GM20431 (cell line): ENCODE measurements around the gene TBC1D8.

Experiments
- in situ Hi-C: fragments of 300-500 bp; cut with MseI, MboI; formaldehyde crosslinking; loops from one replicate; pipeline ENCODE4 v1.15.0; 2020; ENCODE audit warnings: low sequenced_read_pairs; ENCODE audit not compliant: unreplicated experiment

TBC1D8 gene

GRCh38 chr2:101040072-101040471 is 111.1 kb downstream of the TBC1D8 start:
- in situ Hi-C loops, result no loop called here

- in situ Hi-C loops, result loop anchor here (10.0 kb wide), 1 partner anchor 116 kb away; the partner anchor contains the start of gene TBC1D8
These were observed 112.5 kb downstream of the TBC1D8 start for GRCh38 chr2:101038455-101039255.

- in situ Hi-C loops, result loop anchor here (10.0 kb wide), 1 partner anchor 118 kb away; the partner anchor contains the start of gene TBC1D8
These were observed 113.9 kb downstream of the TBC1D8 start for GRCh38 chr2:101037161-101037755.

GRCh38 chr2:101036562-101036961 is 114.6 kb downstream of the TBC1D8 start:
- in situ Hi-C loops, result loop anchor here (10.0 kb wide), 1 partner anchor 118 kb away; the partner anchor contains the start of gene TBC1D8

GRCh38 chr2:101032084-101032776 is 119.0 kb downstream of the TBC1D8 start:
- in situ Hi-C loops, result loop anchor here (10.0 kb wide), 1 partner anchor 123 kb away; the partner anchor contains the start of gene TBC1D8

GRCh38 chr2:101030866-101031554 is 120.2 kb downstream of the TBC1D8 start:
- in situ Hi-C loops, result loop anchor here (10.0 kb wide), 1 partner anchor 124 kb away; the partner anchor contains the start of gene TBC1D8

- in situ Hi-C loops, result no loop called here
These were observed 123.3 kb downstream of the TBC1D8 start for GRCh38 chr2:101027852-101028251.

GRCh38 chr2:101026923-101027469 is 124.2 kb downstream of the TBC1D8 start:
- in situ Hi-C loops, result no loop called here

- in situ Hi-C loops, result no loop called here
These were observed 124.9 kb downstream of the TBC1D8 start for GRCh38 chr2:101026253-101026701.

GRCh38 chr2:101025561-101025960 is 125.6 kb downstream of the TBC1D8 start:
- in situ Hi-C loops, result no loop called here

- in situ Hi-C loops, result no loop called here
These were observed 127.7 kb downstream of the TBC1D8 start for GRCh38 chr2:101023327-101024107.

GRCh38 chr2:101022221-101022620 is 129.0 kb downstream of the TBC1D8 start:
- in situ Hi-C loops, result no loop called here

GRCh38 chr2:101018934-101019333 is 132.2 kb downstream of the TBC1D8 start:
- in situ Hi-C loops, result no loop called here

- in situ Hi-C loops, result no loop called here
These were observed 133.8 kb downstream of the TBC1D8 start for GRCh38 chr2:101017371-101017770.

- in situ Hi-C loops, result no loop called here
These were observed 136.8 kb downstream of the TBC1D8 start for GRCh38 chr2:101014264-101014857.

- in situ Hi-C loops, result no loop called here
These were observed 138.4 kb downstream of the TBC1D8 start for GRCh38 chr2:101012706-101013181.

GRCh38 chr2:101012054-101012705 is 139.0 kb downstream of the TBC1D8 start:
- in situ Hi-C loops, result no loop called here

- in situ Hi-C loops, result no loop called here
These were observed 140.0 kb downstream of the TBC1D8 start for GRCh38 chr2:101011152-101011551.
